HS-27A (cell line): ENCODE measurements around the gene NKAIN2.

ENCODE experiments used
- DNase-seq: peaks from one replicate; pipeline ENCODE4 v3.0.0-alpha.2; 2012; ENCODE audit warnings: low read depth, missing footprints

NKAIN2 gene

GRCh38 chr6:124823240-124824111 is 1019.8 kb downstream of the NKAIN2 start:
- no peak for DNase-seq

- DNase-seq, result no peak
Observed at GRCh38 chr6:124825564-124825963, 1021.9 kb downstream of the NKAIN2 start.

GRCh38 chr6:124829822-124830221 is 1026.2 kb downstream of the NKAIN2 start:
- DNase-seq, result no peak

- no peak for DNase-seq
Observed at GRCh38 chr6:124830506-124830905, 1026.8 kb downstream of the NKAIN2 start.

GRCh38 chr6:124854338-124854922 is 1050.8 kb downstream of the NKAIN2 start:
- DNase-seq, result no peak

GRCh38 chr6:124857746-124858145 is 1054.1 kb downstream of the NKAIN2 start:
- DNase-seq, result no peak

GRCh38 chr6:124858564-124858963 is 1054.9 kb downstream of the NKAIN2 start:
- DNase-seq, result no peak

GRCh38 chr6:124859366-124859765 is 1055.7 kb downstream of the NKAIN2 start:
- DNase-seq, result no peak

- DNase-seq, result no peak
Observed at GRCh38 chr6:124866040-124866439, 1062.4 kb downstream of the NKAIN2 start.

- no peak for DNase-seq
Observed at GRCh38 chr6:124867121-124867520, 1063.5 kb downstream of the NKAIN2 start.

GRCh38 chr6:124868481-124868880 is 1064.8 kb downstream of the NKAIN2 start:
- DNase-seq, result no peak

- no peak for DNase-seq
Observed at GRCh38 chr6:124869416-124869815, 1065.8 kb downstream of the NKAIN2 start.

GRCh38 chr6:124870611-124871459 is 1067.2 kb downstream of the NKAIN2 start:
- DNase-seq, result no peak

- no peak for DNase-seq
Observed at GRCh38 chr6:124872361-124873065, 1068.8 kb downstream of the NKAIN2 start.

GRCh38 chr6:124873066-124873410 is 1069.4 kb downstream of the NKAIN2 start:
- no peak for DNase-seq
